Stimulated activated CD8-positive, alpha-beta memory T cell treated with anti-CD3 and anti-CD28 coated beads, Interleukin-4, amount 100 ng/mL, for 24 hours (primary cell): ENCODE results near the gene LONP2.
"Not testable (repeated sequence)": the region's sequence is repeated elsewhere in the genome, so short reads cannot be mapped to it uniquely, and the experiment has no call there.

ENCODE experiments used
- DNase-seq: peaks from one replicate; pipeline ENCODE4 v3.0.0-alpha.2; 2020; ENCODE audit warnings: low read depth

LONP2 gene

GRCh38 chr16:48236286-48236685 is 7.8 kb upstream of the LONP2 start:
- no peak for DNase-seq

- not testable (repeated sequence) for DNase-seq
Observed at GRCh38 chr16:48240147-48240546, 4.0 kb upstream of the LONP2 start.

- no peak for DNase-seq
Observed at GRCh38 chr16:48244863-48245195, 729 bp downstream of the LONP2 start.

- DNase-seq, result no peak
Observed at GRCh38 chr16:48246066-48246465, 2.0 kb downstream of the LONP2 start.

GRCh38 chr16:48247311-48247710 is 3.2 kb downstream of the LONP2 start, which contains the start of gene ABCC11:
Gene ABCC11 (minus strand): TSS chr16:48247539. CDS start chr16:48231921, 15,618 bp downstream.
- DNase-seq, result no peak

GRCh38 chr16:48250520-48251278 is 6.6 kb downstream of the LONP2 start:
- no peak for DNase-seq

- DNase-seq, result no peak
Observed at GRCh38 chr16:48252013-48252412, 7.9 kb downstream of the LONP2 start.

GRCh38 chr16:48256579-48257177 is 12.6 kb downstream of the LONP2 start:
- DNase-seq, result no peak

GRCh38 chr16:48261569-48261968 is 17.5 kb downstream of the LONP2 start:
- DNase-seq, result no peak

- DNase-seq, result no peak
Observed at GRCh38 chr16:48262631-48263030, 18.5 kb downstream of the LONP2 start.

GRCh38 chr16:48269011-48269410 is 24.9 kb downstream of the LONP2 start:
- DNase-seq, result no peak

- DNase-seq, result no peak
Observed at GRCh38 chr16:48271728-48272127, 27.6 kb downstream of the LONP2 start.

GRCh38 chr16:48272837-48273421 is 28.8 kb downstream of the LONP2 start:
- DNase-seq, result no peak

- DNase-seq, result no peak
Observed at GRCh38 chr16:48274476-48274875, 30.4 kb downstream of the LONP2 start.

GRCh38 chr16:48276102-48276501 is 32.0 kb downstream of the LONP2 start:
- no peak for DNase-seq

- no peak for DNase-seq
Observed at GRCh38 chr16:48277158-48277557, 33.1 kb downstream of the LONP2 start.

GRCh38 chr16:48279199-48279598 is 35.1 kb downstream of the LONP2 start:
- no peak for DNase-seq

GRCh38 chr16:48280546-48280945 is 36.4 kb downstream of the LONP2 start:
- no peak for DNase-seq

GRCh38 chr16:48282636-48283263 is 38.6 kb downstream of the LONP2 start:
- DNase-seq, result no peak

GRCh38 chr16:48284772-48285409 is 40.8 kb downstream of the LONP2 start:
- no peak for DNase-seq

- DNase-seq, result no peak
Observed at GRCh38 chr16:48287239-48287638, 43.1 kb downstream of the LONP2 start.

- DNase-seq, result no peak
Observed at GRCh38 chr16:48291303-48291702, 47.2 kb downstream of the LONP2 start.

- DNase-seq, result no peak
Observed at GRCh38 chr16:48291754-48292153, 47.7 kb downstream of the LONP2 start.
